GM04504 (cell line): ENCODE measurements around the gene CASP8.
"Not testable (repeated sequence)": the region's sequence is repeated elsewhere in the genome, so short reads cannot be mapped to it uniquely, and the experiment has no call there.

Source experiments
- DNase-seq: peaks from one replicate; pipeline ENCODE4 v3.0.0-alpha.2; 2012; ENCODE audit warnings: low read depth

The CASP8 gene

GRCh38 chr2:201269764-201270163 lies 9.4 kb downstream of the CASP8 start:
- DNase-seq = no peak

- DNase-seq = no peak
Measured at GRCh38 chr2:201270293-201271001, 10.1 kb downstream of the CASP8 start.

GRCh38 chr2:201271917-201272316 lies 11.6 kb downstream of the CASP8 start:
- DNase-seq = no peak

GRCh38 chr2:201273330-201273983 lies 13.1 kb downstream of the CASP8 start:
- DNase-seq = no peak

- no peak for DNase-seq
Measured at GRCh38 chr2:201275069-201275468, 14.7 kb downstream of the CASP8 start.

- no peak for DNase-seq
Measured at GRCh38 chr2:201275990-201276389, 15.7 kb downstream of the CASP8 start.

GRCh38 chr2:201276511-201276910 lies 16.2 kb downstream of the CASP8 start:
- no peak for DNase-seq

- DNase-seq = no peak
Measured at GRCh38 chr2:201279079-201279478, 18.7 kb downstream of the CASP8 start.

GRCh38 chr2:201280191-201281040 lies 20.1 kb downstream of the CASP8 start:
- DNase-seq = no peak

- no peak for DNase-seq
Measured at GRCh38 chr2:201285499-201285898, 25.2 kb downstream of the CASP8 start.

GRCh38 chr2:201290457-201291148 lies 30.3 kb downstream of the CASP8 start:
- not testable (repeated sequence) for DNase-seq

GRCh38 chr2:201298462-201299052 lies 38.2 kb downstream of the CASP8 start:
- DNase-seq = no peak

GRCh38 chr2:201299929-201300328 lies 39.6 kb downstream of the CASP8 start:
- not testable (repeated sequence) for DNase-seq

- no peak for DNase-seq
Measured at GRCh38 chr2:201307876-201308275, 47.5 kb downstream of the CASP8 start.

- DNase-seq = no peak
Measured at GRCh38 chr2:201308914-201309313, 48.6 kb downstream of the CASP8 start.

- no peak for DNase-seq
Measured at GRCh38 chr2:201313362-201313761, 53.0 kb downstream of the CASP8 start.

GRCh38 chr2:201319511-201319910 lies 59.2 kb downstream of the CASP8 start:
- no peak for DNase-seq

- no peak for DNase-seq
Measured at GRCh38 chr2:201320257-201320656, 59.9 kb downstream of the CASP8 start.

- no peak for DNase-seq
Measured at GRCh38 chr2:201320701-201321100, 60.4 kb downstream of the CASP8 start.

GRCh38 chr2:201322772-201323171 lies 62.4 kb downstream of the CASP8 start:
- no peak for DNase-seq

- DNase-seq = no peak
Measured at GRCh38 chr2:201327678-201328077, 67.3 kb downstream of the CASP8 start.

- no peak for DNase-seq
Measured at GRCh38 chr2:201329409-201329808, 69.1 kb downstream of the CASP8 start.
